Body of pancreas (tissue), 4 donors: Measurements from ENCODE around the gene TTC21B.

Experiments
- CTCF ChIP-seq, 7 experiments: fragments of 450-650 bp in 4 of 7; fragments of 200-600 bp in 3 of 7; sonication (generic) in 3 of 7; IDR thresholded peaks; one replicate each; pipeline ENCODE4 v1.5.1; 2016 to 2019; ENCODE audit warnings: antibody characterized with exemption in 7 of 7
- POLR2A ChIP-seq, 3 donors: fragments of 450-650 bp; IDR thresholded peaks; one replicate each; pipeline ENCODE4 v1.6.1; 2016; ENCODE audit warnings: antibody characterized with exemption in 3 of 3, mild to moderate bottlenecking in 2 of 3

DNA sequence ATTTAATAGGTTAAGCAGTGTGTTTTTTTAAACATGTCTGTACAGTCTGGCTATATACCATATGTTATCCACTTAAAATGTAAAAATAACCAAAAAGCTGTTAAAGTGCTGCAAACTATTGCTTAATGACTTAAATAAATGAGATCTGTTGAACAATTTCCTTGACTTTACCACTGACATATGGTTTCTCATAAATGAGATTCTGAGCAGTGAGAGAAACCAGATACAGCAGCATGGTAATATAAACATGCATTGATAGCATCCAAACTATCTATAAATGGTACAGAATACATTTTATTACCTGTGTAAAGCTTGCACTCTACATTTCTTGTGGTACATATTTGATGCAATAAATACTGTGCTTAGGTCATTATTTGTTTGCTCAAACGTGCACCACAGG is 36.3 kb upstream of the TTC21B start:
- TF ChIP-seq CTCF (IDR thresholded peaks at IDR 0.05): no peak
- no peak for TF ChIP-seq POLR2A (IDR thresholded peaks at IDR 0.05)
